ENCODE data around the gene POU2F1. TPM values are rescaled to one million over a fixed set of nuclear protein-coding genes. Genes with fewer than 3 reads are reported as not detected.
A peak's percentile ranks its signal among the peaks of the same experiment; 100 is the strongest.

Gene POU2F1
- total RNA-seq, 1 experiment from 2014 or later: 29.6 TPM

DNA sequence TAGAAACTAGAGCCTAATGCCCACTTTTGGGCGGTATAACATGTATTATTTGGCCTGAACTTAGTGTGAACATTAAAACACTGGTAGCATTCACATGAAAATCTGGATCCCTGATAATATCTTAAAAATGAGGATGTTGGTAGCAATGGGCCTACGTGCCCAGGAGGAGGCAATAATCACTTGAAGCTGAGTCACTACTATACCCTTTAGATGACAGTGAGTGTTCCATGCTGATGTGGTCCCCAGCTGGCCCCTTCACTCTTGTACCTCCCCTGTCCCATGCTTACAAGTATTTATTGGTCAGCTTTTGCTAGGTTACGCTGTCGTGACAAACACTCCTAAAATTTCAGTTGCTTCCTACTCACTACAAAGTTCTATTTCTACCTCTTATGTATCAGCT lies 23.0 kb upstream of the POU2F1 start:
- H3K4me3 ChIP-seq (ENCODE audit: low read depth, low read length): no peak overlapping the region
- no peaks in the 10 kb centered on the region for H3K36me3 Mint-ChIP-seq (ENCODE audit: insufficient read depth, unreplicated experiment)
- ChIA-PET POLR2A (no interaction called here), CTCF (no interaction called here)
- no TSS peak for BruUV-seq (replicated peaks)
- DNase-seq: no peak
- TF ChIP-seq, protein P1, sequence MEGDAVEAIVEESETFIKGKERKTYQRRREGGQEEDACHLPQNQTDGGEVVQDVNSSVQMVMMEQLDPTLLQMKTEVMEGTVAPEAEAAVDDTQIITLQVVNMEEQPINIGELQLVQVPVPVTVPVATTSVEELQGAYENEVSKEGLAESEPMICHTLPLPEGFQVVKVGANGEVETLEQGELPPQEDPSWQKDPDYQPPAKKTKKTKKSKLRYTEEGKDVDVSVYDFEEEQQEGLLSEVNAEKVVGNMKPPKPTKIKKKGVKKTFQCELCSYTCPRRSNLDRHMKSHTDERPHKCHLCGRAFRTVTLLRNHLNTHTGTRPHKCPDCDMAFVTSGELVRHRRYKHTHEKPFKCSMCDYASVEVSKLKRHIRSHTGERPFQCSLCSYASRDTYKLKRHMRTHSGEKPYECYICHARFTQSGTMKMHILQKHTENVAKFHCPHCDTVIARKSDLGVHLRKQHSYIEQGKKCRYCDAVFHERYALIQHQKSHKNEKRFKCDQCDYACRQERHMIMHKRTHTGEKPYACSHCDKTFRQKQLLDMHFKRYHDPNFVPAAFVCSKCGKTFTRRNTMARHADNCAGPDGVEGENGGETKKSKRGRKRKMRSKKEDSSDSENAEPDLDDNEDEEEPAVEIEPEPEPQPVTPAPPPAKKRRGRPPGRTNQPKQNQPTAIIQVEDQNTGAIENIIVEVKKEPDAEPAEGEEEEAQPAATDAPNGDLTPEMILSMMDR (IDR thresholded peaks at IDR 0.05; ENCODE audit: insufficient read depth in 1 of 2, low read depth in 1 of 2, low read length in 1 of 2, severe bottlenecking in 1 of 2, unreplicated experiment in 1 of 2): no peak
- H3K9me3 Mint-ChIP-seq (ENCODE audit: unreplicated experiment): no peaks in the 10 kb centered on the region
- H3K4me3 Mint-ChIP-seq (ENCODE audit: unreplicated experiment): no peak overlapping the region
- no peaks in the 10 kb centered on the region for H3K9me3 ChIP-seq
- no peak overlapping the region for H3K27ac Mint-ChIP-seq (ENCODE audit: unreplicated experiment)
- H3K27me3 Mint-ChIP-seq (ENCODE audit: insufficient read depth, unreplicated experiment): no peaks in the 10 kb centered on the region
- no peaks in the 10 kb centered on the region for H3K36me3 ChIP-seq (ENCODE audit: control insufficient read depth, insufficient read depth, low read length)
- peaks cover 10% of the 10 kb centered on the region for H3K4me1 ChIP-seq
- intact Hi-C loops (cut with micrococcal nuclease; ENCODE audit: unreplicated experiment): no loop called here
- no peaks in the 10 kb centered on the region for H3K27me3 ChIP-seq (replicated peaks; ENCODE audit: control insufficient read depth, insufficient read depth, low read length)
- H3K4me1 Mint-ChIP-seq (ENCODE audit: low read depth, unreplicated experiment): peaks cover 13% of the 10 kb centered on the region

DNA sequence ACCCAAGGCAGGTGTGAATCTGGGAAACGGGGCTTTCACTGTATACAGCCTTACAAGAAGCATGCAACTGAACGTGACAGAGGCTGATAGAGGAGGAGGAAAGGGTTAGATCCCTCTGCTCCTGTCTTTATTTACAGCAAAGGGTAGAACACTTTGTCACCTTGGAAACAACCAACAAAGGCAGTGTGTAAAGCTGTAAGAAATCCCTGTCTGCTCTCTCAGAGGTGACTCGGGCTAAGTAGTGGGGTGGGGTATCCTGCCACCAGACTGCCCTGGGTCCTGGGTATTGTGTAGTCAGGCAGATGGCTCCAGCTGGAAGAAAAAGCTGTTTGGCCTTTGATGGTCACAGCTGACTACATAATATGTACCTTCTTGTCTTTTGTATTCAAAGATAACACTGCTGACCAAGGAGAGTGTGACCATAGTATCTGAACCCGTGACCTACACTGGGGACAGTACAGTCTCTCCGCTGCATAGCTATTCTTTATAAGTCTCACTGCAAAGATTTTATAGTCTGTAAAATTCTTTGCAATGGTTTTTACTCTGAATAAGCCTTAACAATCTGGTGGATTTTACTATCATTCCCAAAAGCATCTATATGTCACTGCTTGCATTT lies 22.1 kb upstream of the POU2F1 start:
- no peaks in the 10 kb centered on the region for H3K27me3 Mint-ChIP-seq (ENCODE audit: insufficient read depth, unreplicated experiment)
- Histone ChIP-seq H3K27me3 (replicated peaks; ENCODE audit: control insufficient read depth, insufficient read depth, low read length) (no peaks in the 10 kb centered on the region), H3K4me3 (ENCODE audit: low read depth, low read length) (no peak overlapping the region), H3K36me3 (ENCODE audit: control insufficient read depth, insufficient read depth, low read length) (no peaks in the 10 kb centered on the region), H3K4me1 (peaks cover 10% of the 10 kb centered on the region), H3K9me3 (no peaks in the 10 kb centered on the region)
- no TSS peak for BruUV-seq (replicated peaks)
- intact Hi-C loops (cut with micrococcal nuclease; ENCODE audit: unreplicated experiment): no loop called here
- no peaks in the 10 kb centered on the region for H3K36me3 Mint-ChIP-seq (ENCODE audit: insufficient read depth, unreplicated experiment)
- H3K4me1 Mint-ChIP-seq (ENCODE audit: low read depth, unreplicated experiment): peaks cover 8% of the 10 kb centered on the region
- no peak overlapping the region for H3K27ac Mint-ChIP-seq (ENCODE audit: unreplicated experiment)
- no peaks in the 10 kb centered on the region for H3K9me3 Mint-ChIP-seq (ENCODE audit: unreplicated experiment)
- ChIA-PET CTCF (interaction anchor here (0.7 to 2.0 kb wide), 2 partner anchors 10 to 22 kb away, joined by 3 to 17 read pairs; partner anchors contain the start of gene POU2F1), POLR2A (no interaction called here)
- peak in 1 of 2 experiments; percentile 1 for DNase-seq
- no peak overlapping the region for H3K4me3 Mint-ChIP-seq (ENCODE audit: unreplicated experiment)
- TF ChIP-seq, protein P1 (IDR thresholded peaks at IDR 0.05; ENCODE audit: insufficient read depth in 1 of 2, low read depth in 1 of 2, low read length in 1 of 2, severe bottlenecking in 1 of 2, unreplicated experiment in 1 of 2): no peak

DNA sequence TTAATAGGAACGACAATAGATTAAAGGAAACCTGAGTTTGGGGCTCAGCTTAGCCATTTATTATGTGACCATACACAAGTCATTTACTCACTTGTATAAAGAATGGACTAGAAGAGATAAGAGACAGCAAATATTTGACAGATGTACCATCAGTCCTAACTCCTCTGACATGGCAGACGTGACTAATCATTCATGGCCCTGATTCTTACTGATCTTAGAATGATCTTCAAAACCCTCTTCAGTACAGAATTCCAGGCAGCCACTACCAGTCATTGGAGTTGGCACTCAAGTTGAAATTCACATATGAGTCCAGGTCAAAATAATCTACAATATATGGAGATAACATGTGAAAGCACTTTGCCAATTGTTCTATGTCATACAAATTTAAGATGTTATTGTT lies 21.0 kb upstream of the POU2F1 start:
- Histone ChIP-seq H3K4me3 (ENCODE audit: low read depth, low read length) (no peak overlapping the region), H3K36me3 (ENCODE audit: control insufficient read depth, insufficient read depth, low read length) (no peaks in the 10 kb centered on the region), H3K27me3 (replicated peaks; ENCODE audit: control insufficient read depth, insufficient read depth, low read length) (no peaks in the 10 kb centered on the region), H3K4me1 (peaks cover 10% of the 10 kb centered on the region), H3K9me3 (no peaks in the 10 kb centered on the region)
- ChIA-PET CTCF (interaction anchor here (0.7 to 2.0 kb wide), 2 partner anchors 9 to 21 kb away, joined by 3 to 17 read pairs; partner anchors contain the start of gene POU2F1), POLR2A (no interaction called here)
- intact Hi-C loops (cut with micrococcal nuclease; ENCODE audit: unreplicated experiment): no loop called here
- peaks cover 8% of the 10 kb centered on the region for H3K4me1 Mint-ChIP-seq (ENCODE audit: low read depth, unreplicated experiment)
- no peaks in the 10 kb centered on the region for H3K9me3 Mint-ChIP-seq (ENCODE audit: unreplicated experiment)
- H3K27ac Mint-ChIP-seq (ENCODE audit: unreplicated experiment): no peak overlapping the region
- no TSS peak for BruUV-seq (replicated peaks)
- no peaks in the 10 kb centered on the region for H3K27me3 Mint-ChIP-seq (ENCODE audit: insufficient read depth, unreplicated experiment)
- no peaks in the 10 kb centered on the region for H3K36me3 Mint-ChIP-seq (ENCODE audit: insufficient read depth, unreplicated experiment)
- DNase-seq: no peak
- TF ChIP-seq, protein P1 (IDR thresholded peaks at IDR 0.05; ENCODE audit: insufficient read depth in 1 of 2, low read depth in 1 of 2, low read length in 1 of 2, severe bottlenecking in 1 of 2, unreplicated experiment in 1 of 2): no peak
- no peak overlapping the region for H3K4me3 Mint-ChIP-seq (ENCODE audit: unreplicated experiment)

Measured in Caco-2 (cell line).